H9 (cell line): ENCODE measurements around the gene SMG7. TPM values are rescaled to one million over a fixed set of nuclear protein-coding genes. Genes with fewer than 3 reads are reported as not detected.

Experiments
- DNase-seq: peaks from one replicate; pipeline ENCODE4 v3.0.0-alpha.2; 2017
- H2AFZ ChIP-seq: one replicate; pipeline ENCODE4 v1.6.1; 2013; ENCODE audit warnings: mild to moderate bottlenecking, low read length, control low read depth, moderate library complexity
- H2AK5ac ChIP-seq: 2 replicates; pipeline ENCODE4 v1.6.1; 2013; ENCODE audit warnings: low read length, control low read depth, mixed read lengths; ENCODE audit not compliant: insufficient read length
- H2BK120ac ChIP-seq: one replicate; pipeline ENCODE4 v1.6.1; 2013; ENCODE audit warnings: low read depth, mild to moderate bottlenecking, low read length, control low read depth, inconsistent platforms; ENCODE audit not compliant: poor library complexity, severe bottlenecking
- H2BK12ac ChIP-seq: 2 replicates; pipeline ENCODE4 v1.6.1; 2013; ENCODE audit warnings: low read length, control low read depth, mixed read lengths, low read depth; ENCODE audit not compliant: insufficient read length
- H2BK15ac ChIP-seq: 2 replicates; pipeline ENCODE4 v1.6.1; 2013; ENCODE audit warnings: low read depth, low read length, control low read depth
- H2BK20ac ChIP-seq: one replicate; pipeline ENCODE4 v1.6.1; 2013; ENCODE audit warnings: low read depth, mild to moderate bottlenecking, low read length, control low read depth, inconsistent platforms; ENCODE audit not compliant: poor library complexity, severe bottlenecking
- H2BK5ac ChIP-seq: 2 replicates; pipeline ENCODE4 v1.6.1; 2013; ENCODE audit warnings: low read length, control low read depth, mixed read lengths; ENCODE audit not compliant: insufficient read length
- H3K14ac ChIP-seq: 2 replicates; pipeline ENCODE4 v1.6.1; 2013; ENCODE audit warnings: low read length, control low read depth; ENCODE audit not compliant: insufficient read depth
- H3K18ac ChIP-seq: 2 replicates; pipeline ENCODE4 v1.6.1; 2013; ENCODE audit warnings: low read depth, mild to moderate bottlenecking, mixed read lengths, low read length, control low read depth; ENCODE audit not compliant: insufficient read length
- H3K23ac ChIP-seq: 2 replicates; pipeline ENCODE4 v1.6.1; 2013; ENCODE audit warnings: low read length, control low read depth, mixed read lengths, low read depth; ENCODE audit not compliant: insufficient read length
- H3K23me2 ChIP-seq: 2 replicates; pipeline ENCODE4 v1.6.1; 2013; ENCODE audit warnings: low read depth, mild to moderate bottlenecking, mixed read lengths, low read length, control low read depth; ENCODE audit not compliant: insufficient read length, poor library complexity, severe bottlenecking
- H3K27ac ChIP-seq: 2 replicates; pipeline ENCODE4 v1.5.1; 2013; ENCODE audit warnings: low read length, control low read depth, mixed read lengths, low read depth; ENCODE audit not compliant: insufficient read length
- H3K27me3 ChIP-seq: 2 replicates; pipeline ENCODE4 v1.6.1; 2013; ENCODE audit warnings: low read length, control low read depth, inconsistent platforms; ENCODE audit not compliant: insufficient read depth
- H3K4ac ChIP-seq: 2 replicates; pipeline ENCODE4 v1.6.1; 2013; ENCODE audit warnings: low read depth, mild to moderate bottlenecking, control low read depth, inconsistent platforms, low read length, moderate library complexity
- H3K4me1 ChIP-seq: 2 replicates; pipeline ENCODE4 v1.6.1; 2013; ENCODE audit warnings: low read length, control low read depth, inconsistent platforms; ENCODE audit not compliant: insufficient read depth
- H3K4me2 ChIP-seq: 2 replicates; pipeline ENCODE4 v1.6.1; 2013; ENCODE audit warnings: low read length, control low read depth, mixed read lengths; ENCODE audit not compliant: insufficient read length, insufficient read depth
- H3K56ac ChIP-seq: 2 replicates; pipeline ENCODE4 v1.6.1; 2013; ENCODE audit warnings: low read depth, mild to moderate bottlenecking, mixed read lengths, low read length, control low read depth; ENCODE audit not compliant: insufficient read length
- H3K79me1 ChIP-seq: 2 replicates; pipeline ENCODE4 v1.6.1; 2013; ENCODE audit warnings: low read depth, mild to moderate bottlenecking, moderate library complexity, low read length, control low read depth, inconsistent platforms; ENCODE audit not compliant: insufficient read depth, poor library complexity, severe bottlenecking
- H3K79me2 ChIP-seq: 2 replicates; pipeline ENCODE4 v1.6.1; 2013; ENCODE audit warnings: low read length, control low read depth, inconsistent platforms; ENCODE audit not compliant: insufficient read depth
- H3K9ac ChIP-seq: 2 replicates; pipeline ENCODE4 v1.6.1; 2013; ENCODE audit warnings: low read length, control low read depth, mixed read lengths; ENCODE audit not compliant: insufficient read length; ENCODE audit errors: extremely low read depth
- H3K9me3 ChIP-seq: one replicate; pipeline ENCODE4 v1.6.1; 2013; ENCODE audit warnings: low read depth, low read length, inconsistent platforms; ENCODE audit not compliant: control insufficient read depth
- H3T11ph ChIP-seq: one replicate; pipeline ENCODE4 v1.6.1; 2013; ENCODE audit warnings: mild to moderate bottlenecking, low read length, control low read depth, inconsistent platforms
- H4K20me1 ChIP-seq: one replicate; pipeline ENCODE4 v1.6.1; 2013; ENCODE audit not compliant: control insufficient read depth, insufficient read length, insufficient read depth
- H4K5ac ChIP-seq: 2 replicates; pipeline ENCODE4 v1.6.1; 2013; ENCODE audit warnings: low read depth, mild to moderate bottlenecking, mixed read lengths, low read length, control low read depth; ENCODE audit not compliant: insufficient read length
- H4K8ac ChIP-seq: replicated peaks from 2 replicates; pipeline ENCODE4 v1.6.1; 2013; ENCODE audit warnings: low read length, control low read depth, mixed read lengths, low read depth; ENCODE audit not compliant: insufficient read length
- H4K91ac ChIP-seq: 2 replicates; pipeline ENCODE4 v1.6.1; 2013; ENCODE audit warnings: low read depth, mild to moderate bottlenecking, moderate library complexity, mixed read lengths, low read length, control low read depth; ENCODE audit not compliant: insufficient read length
- H3K27ac Mint-ChIP-seq, 3 experiments: 2 replicates in 2 of 3; 3 replicates in 1 of 3; pipeline ENCODE4 v1.8.0; 2020 to 2021; ENCODE audit warnings: mixed read lengths in 3 of 3, mild to moderate bottlenecking in 1 of 3, moderate library complexity in 1 of 3
- H3K27me3 Mint-ChIP-seq: 2 replicates; pipeline ENCODE4 v1.8.0; 2021; ENCODE audit warnings: low read depth, mild to moderate bottlenecking, moderate library complexity, mixed read lengths
- H3K36me3 Mint-ChIP-seq, 3 experiments: 2 replicates in 2 of 3; 3 replicates in 1 of 3; pipeline ENCODE4 v1.8.0; 2020 to 2021; ENCODE audit warnings: low read depth in 3 of 3, mixed read lengths in 3 of 3; ENCODE audit not compliant: insufficient read depth in 1 of 3
- H3K4me1 Mint-ChIP-seq, 2 experiments: 2 replicates each; pipeline ENCODE4 v1.8.0; 2020; ENCODE audit warnings: mixed read lengths in 2 of 2
- H3K4me3 Mint-ChIP-seq, 2 experiments: 2 replicates in 1 of 2; 3 replicates in 1 of 2; pipeline ENCODE4 v1.8.0; 2020 to 2021; ENCODE audit warnings: mild to moderate bottlenecking in 2 of 2, mixed read lengths in 2 of 2, moderate library complexity in 1 of 2
- H3K9me3 Mint-ChIP-seq, 2 experiments: 2 replicates in 1 of 2; 3 replicates in 1 of 2; pipeline ENCODE4 v1.8.0; 2020; ENCODE audit warnings: mild to moderate bottlenecking in 2 of 2, mixed read lengths in 2 of 2, moderate library complexity in 1 of 2
- WGBS: extraction: QIAGEN DNeasy Blood & Tissue Kit; methylation state at CpG from one replicate; pipeline ENCODE4 v1.1.7; 2013; ENCODE audit warnings: missing lambda C conversion rate, low lambda C conversion rate, mixed read lengths; ENCODE audit not compliant: insufficient read length; ENCODE audit errors: extremely low coverage; 5-methylcytosine and 5-hydroxymethylcytosine counted together
- total RNA-seq: library from RNA; stranded (reverse); gene quantifications from 2 replicates; pipeline ENCODE4 v1.2.1, GENCODE V29; 2021
- TF ChIP-seq, protein P1 (sequence below): fragments of 200-600 bp; sonication (generic); conservative IDR thresholded peaks from 3 replicates; pipeline ENCODE4 v1.8.0; 2021; ENCODE audit warnings: antibody characterized with exemption, mild to moderate bottlenecking

Gene SMG7
- total RNA-seq, 1 experiment from 2014 or later = 77.0 TPM

DNA sequence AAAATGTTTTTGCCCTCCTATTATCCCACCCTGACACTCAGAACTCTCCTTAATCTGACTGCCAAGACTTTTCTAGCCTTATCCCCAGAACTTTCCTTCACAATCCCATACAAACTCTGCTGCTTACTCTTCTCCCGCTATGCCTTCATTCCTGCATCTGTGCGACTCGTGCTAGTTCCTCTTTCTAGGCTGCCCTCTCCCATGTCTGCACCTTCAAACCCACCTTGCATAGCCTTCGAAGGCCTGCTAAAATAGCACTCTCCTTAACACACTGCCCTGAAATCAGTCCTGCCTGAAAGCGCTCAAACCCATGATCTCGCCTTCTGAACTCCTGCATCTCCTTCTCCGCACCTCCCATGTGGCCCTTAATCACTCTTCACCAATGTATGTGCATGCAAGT is 120.4 kb downstream of the SMG7 start:
- Histone ChIP-seq H3K4ac (no peak overlapping the region), H3K14ac (no peak overlapping the region), H3K23ac (no peak overlapping the region), H3K79me2 (no peaks in the 10 kb centered on the region), H3K27me3 (no peaks in the 10 kb centered on the region), H2BK15ac (no peak overlapping the region), H4K5ac (no peak overlapping the region), H3K23me2 (no peaks in the 10 kb centered on the region), H3K56ac (no peak overlapping the region), H3K4me2 (no peak overlapping the region), H4K8ac (no peak overlapping the region), H3T11ph (no peak overlapping the region), H3K4me1 (peaks cover 4% of the 10 kb centered on the region; the same call in 1 of the 2 replicates), H4K91ac (no peak overlapping the region), H2BK12ac (no peak overlapping the region), H3K27ac (no peak overlapping the region), H3K18ac (no peak overlapping the region), H3K79me1 (no peaks in the 10 kb centered on the region), H2AK5ac (no peak overlapping the region), H3K9me3 (no peaks in the 10 kb centered on the region), H2AFZ (no peak overlapping the region), H4K20me1 (no peaks in the 10 kb centered on the region), H3K9ac (no peak overlapping the region), H2BK120ac (no peak overlapping the region), H2BK5ac (no peak overlapping the region), H2BK20ac (no peak overlapping the region)
- WGBS = no CpG with 5 or more reads among the region's 7 CpGs
- H3K9me3 Mint-ChIP-seq = no peaks in the 10 kb centered on the region
- DNase-seq = no peak
- TF ChIP-seq, protein P1, sequence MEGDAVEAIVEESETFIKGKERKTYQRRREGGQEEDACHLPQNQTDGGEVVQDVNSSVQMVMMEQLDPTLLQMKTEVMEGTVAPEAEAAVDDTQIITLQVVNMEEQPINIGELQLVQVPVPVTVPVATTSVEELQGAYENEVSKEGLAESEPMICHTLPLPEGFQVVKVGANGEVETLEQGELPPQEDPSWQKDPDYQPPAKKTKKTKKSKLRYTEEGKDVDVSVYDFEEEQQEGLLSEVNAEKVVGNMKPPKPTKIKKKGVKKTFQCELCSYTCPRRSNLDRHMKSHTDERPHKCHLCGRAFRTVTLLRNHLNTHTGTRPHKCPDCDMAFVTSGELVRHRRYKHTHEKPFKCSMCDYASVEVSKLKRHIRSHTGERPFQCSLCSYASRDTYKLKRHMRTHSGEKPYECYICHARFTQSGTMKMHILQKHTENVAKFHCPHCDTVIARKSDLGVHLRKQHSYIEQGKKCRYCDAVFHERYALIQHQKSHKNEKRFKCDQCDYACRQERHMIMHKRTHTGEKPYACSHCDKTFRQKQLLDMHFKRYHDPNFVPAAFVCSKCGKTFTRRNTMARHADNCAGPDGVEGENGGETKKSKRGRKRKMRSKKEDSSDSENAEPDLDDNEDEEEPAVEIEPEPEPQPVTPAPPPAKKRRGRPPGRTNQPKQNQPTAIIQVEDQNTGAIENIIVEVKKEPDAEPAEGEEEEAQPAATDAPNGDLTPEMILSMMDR = no peak
- peaks cover 28 to 31% of the 10 kb centered on the region in 2 experiments for H3K4me1 Mint-ChIP-seq
- no peak overlapping the region for H3K27ac Mint-ChIP-seq
- H3K36me3 Mint-ChIP-seq = no peaks in the 10 kb centered on the region
- no peaks in the 10 kb centered on the region for H3K27me3 Mint-ChIP-seq
- no peak overlapping the region for H3K4me3 Mint-ChIP-seq
